GM18870 (cell line): ENCODE measurements around the gene SSBP2.

Source experiments
- ATAC-seq: cut with Tn5 transposase; IDR thresholded peaks from one replicate; pipeline ENCODE4 v1.9.1; 2021; ENCODE audit warnings: moderate library complexity; ENCODE audit not compliant: unreplicated experiment

Gene SSBP2

DNA sequence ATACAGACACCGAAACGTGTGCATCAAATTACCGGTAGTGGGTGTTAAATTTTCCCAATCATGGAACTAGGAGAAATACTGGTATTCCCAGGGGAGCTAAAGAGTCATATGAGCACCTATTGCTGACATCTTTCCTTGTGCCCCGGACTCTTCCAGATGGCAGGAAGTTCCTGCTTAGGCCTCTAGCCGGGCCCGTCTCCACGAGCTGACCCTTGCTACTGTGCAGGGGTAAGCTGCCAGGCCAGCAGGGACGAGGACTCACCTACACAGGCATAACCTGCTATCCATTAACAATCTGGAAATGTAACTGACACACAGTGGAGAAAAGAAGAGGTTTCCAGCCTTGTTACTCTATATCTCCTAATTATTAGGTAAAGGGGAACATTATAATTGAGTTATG lies 16.2 kb upstream of the SSBP2 start:
- ATAC-seq: no peak

DNA sequence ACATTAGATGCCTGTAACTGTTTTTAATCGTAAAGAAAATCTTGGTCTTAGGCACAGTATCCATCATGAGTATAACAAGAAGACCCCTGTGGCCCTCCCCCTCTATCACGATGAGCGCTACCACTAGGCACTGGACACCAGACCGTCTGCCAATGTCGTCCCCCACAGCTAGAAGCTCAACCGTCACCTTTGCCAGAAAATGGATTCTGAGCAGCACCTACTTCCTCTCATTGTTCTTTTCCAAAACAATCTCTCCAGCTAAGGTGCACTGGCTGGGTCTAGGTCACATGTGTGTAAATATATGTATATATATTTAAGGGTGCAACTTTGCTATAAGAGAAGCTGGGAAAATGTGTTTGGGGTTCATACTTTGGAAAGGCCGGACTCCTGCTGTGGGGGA lies 15.7 kb upstream of the SSBP2 start:
- no peak for ATAC-seq

DNA sequence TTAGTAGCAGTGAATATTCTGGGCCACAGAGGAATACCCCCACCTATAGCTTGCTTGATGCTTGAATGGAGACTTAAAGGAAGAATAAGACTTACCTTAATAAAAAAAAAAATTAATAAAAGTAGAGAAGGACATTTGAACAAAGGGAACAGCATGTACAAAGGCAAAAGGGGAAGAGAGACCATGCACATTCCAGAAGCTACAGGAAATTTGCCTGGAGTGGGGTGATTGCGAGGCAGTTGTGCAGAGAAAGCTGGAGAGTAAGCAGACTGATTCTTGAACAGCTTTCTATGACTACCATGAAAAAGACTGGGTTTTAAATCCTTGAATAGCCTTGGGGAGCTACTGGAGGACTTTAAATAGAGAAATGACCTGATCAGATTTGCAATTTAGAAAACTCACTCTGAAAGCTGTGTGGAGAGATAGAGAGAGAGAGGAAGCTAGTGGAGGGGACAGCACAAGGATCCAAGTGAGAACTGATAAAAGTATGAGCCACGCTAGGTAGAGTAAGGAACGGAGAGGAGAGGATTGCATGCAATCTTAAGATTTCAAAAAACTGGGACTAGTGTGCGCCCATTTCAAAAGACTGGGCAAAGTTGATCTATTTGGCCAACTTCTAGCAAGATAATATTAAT lies 12.5 kb upstream of the SSBP2 start:
- no peak for ATAC-seq

DNA sequence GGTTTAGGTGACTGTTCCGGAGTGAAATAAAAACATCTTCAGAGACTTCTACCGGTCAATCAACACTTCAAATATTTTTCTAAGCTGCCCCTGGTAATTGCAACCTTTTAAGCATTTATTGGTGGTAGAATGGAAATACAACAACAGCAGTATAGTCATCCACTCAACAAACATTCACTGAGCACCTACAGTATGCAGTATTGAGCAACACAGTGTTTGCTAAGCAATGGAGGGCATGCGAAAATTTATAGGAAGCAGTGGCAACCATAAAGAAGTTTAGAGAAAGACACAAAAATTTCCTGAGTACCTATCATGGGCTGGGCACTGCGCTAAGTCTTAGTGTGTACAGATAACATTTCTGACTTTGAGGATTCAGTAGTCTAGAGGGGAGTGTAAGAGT lies 12.0 kb upstream of the SSBP2 start:
- ATAC-seq: no peak

DNA sequence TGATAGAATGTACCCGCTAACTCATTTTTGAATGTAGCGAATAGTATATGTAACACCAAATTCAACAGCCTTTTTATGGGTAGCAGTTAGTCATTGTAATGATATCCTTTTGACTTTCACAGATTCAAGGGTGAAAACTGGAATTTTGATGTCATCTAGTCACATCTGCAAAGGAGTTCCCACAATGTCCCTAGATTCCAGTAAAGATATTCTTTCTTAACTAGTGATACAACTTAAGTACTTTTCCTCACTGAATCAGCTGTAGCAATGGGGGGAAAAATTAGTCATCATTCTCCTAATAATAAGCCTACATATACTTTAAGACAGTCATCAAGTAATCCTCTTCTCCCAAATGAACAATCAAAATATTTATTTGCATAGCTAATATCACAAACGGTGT lies 11.5 kb upstream of the SSBP2 start:
- ATAC-seq: no peak

DNA sequence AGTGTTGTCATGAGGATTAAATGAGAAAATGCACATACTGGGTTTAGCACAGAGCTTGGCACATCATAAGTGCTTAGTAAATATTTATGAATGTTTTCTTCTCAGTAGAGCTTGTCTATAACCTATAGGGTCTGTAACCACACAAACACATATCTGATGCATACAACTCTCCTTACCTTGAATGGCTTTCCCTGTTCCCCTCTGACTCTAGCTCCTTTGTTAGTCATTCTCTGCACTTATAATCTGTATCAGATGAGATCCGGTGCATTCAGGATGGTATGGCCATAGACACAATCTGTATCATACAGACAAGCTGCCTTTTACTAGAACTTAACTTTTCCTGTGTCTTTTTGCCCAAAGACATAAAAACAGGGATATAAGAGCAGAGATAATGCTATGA lies 11.1 kb upstream of the SSBP2 start:
- no peak for ATAC-seq

DNA sequence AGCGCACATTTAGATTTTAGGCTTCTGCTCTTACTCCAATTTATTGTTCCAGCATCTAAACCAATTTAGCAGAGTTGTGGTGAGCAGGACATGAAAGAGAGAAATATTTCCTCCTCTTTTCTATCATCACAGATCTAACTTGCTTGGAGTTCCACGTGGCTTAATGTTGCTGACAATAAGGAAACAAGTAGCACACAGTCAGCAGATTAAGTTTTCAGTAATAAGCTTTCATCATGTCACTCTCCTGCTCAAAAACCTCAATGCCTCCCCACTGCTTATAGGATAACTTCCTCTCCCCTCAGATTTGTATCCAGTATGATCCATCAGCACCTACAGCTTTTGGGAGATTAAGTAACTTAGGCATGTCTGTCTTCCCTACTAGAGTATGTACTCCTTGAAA lies 10.4 kb upstream of the SSBP2 start:
- ATAC-seq: no peak

DNA sequence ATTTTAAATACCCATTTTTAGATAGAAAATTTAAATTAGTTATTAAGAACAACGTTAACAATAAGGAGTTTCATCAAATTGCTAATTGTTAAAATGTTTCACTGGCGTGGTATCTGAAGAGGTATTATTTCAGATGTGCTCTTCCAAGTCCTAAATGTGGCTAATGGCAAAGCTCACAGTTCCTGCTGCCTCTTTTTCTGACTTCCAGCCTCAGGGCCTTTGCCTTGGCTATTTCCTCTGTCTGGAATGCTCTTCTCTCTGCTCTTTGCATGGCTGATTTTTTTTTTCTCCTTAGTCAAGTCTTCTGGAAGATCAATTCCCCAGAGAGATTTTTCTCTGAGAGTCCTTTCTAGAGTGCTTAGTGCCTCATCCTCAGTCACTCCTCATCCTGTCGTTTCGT lies 9.6 kb upstream of the SSBP2 start:
- no peak for ATAC-seq

DNA sequence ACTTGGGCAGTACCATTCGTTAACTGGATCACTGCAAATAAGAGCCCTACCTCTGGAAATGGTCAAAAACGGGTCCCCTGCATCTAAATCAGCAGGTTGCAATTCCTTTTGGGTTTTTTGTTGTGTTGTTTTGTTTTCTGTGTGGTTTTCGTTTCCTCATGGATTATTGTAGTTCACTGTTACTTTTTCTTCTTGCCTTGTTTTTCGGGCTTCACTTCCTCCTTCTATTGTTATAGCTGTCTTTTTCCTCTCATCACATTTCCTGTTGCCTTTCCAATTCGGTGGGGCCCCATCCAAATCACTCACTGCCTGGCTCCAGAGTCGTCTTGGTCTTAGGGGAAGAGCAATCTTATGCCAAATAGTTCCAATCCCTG lies 8.7 kb upstream of the SSBP2 start:
- ATAC-seq: no peak

DNA sequence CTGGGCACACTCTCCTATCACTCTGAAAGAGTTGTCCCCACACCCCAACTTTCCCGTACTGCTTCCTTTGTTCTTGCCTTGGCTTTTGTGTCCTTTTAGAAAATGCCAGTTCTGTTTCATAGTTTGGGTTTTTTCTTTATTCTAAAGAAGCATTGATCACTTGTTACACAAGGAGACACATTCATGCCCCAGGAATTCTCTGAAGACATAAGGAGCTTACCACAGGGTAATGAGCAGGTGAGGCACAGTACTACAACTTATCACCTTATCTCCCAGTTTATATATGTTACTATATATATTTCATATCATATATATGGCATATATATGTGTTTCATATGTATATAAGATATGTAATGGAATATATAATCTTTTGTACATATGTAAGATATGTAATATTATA lies 6.5 kb upstream of the SSBP2 start:
- ATAC-seq: no peak

DNA sequence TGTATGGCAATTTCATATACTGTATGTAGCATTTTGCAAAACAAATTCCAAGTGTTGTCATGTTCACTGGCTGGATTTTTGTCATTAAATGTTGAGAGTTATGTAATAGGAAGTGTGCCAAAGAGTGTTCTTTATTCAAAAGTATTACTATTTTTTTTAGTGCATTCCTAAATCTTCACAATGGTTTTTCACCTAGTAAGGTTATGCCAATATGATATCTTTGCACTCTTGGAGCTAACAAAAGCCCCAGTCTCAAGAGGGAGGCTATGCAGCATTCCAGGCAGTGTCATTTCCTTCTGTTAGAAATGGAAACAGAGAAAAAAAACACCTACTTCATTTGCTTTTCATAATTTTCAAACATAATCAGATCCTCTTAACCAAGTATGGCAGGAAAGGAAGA lies 5.1 kb upstream of the SSBP2 start:
- ATAC-seq: no peak

DNA sequence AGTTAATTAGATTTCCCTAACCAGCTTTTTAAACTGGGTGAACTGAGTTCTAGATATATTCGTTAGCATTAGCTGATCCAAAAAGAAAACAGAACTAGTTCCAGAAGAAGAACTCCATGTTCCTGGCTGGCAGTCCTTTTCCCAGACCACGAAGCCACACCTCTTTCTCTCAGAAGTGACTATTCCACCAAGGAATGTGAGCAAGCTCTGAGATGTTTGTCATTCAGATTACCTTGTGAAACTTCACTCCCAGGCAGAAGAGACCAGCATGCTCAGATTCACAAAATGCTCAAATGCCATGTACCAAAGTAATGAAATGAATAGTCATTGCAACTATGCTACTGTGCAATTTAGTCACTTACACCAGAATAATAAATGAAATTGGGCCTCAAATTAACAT lies 4.4 kb upstream of the SSBP2 start:
- no peak for ATAC-seq

DNA sequence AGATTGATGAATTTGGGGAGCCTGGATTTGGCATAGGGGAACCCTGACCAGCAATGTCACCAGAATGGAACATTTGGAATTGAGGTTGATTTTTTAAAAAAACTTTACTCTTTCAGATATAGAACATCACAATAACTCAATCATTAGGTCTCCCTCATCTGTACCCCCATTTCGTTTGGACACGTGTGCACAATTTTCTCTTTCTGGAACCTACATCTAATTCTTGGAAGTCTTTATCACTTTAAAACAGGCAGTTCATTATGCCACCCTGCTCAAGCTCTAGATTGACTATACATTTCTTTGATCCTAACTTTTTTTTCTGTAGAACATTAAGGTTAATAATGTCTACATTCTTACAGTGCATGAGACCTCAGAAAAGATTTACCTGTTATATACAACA lies 3.7 kb upstream of the SSBP2 start:
- ATAC-seq: no peak

DNA sequence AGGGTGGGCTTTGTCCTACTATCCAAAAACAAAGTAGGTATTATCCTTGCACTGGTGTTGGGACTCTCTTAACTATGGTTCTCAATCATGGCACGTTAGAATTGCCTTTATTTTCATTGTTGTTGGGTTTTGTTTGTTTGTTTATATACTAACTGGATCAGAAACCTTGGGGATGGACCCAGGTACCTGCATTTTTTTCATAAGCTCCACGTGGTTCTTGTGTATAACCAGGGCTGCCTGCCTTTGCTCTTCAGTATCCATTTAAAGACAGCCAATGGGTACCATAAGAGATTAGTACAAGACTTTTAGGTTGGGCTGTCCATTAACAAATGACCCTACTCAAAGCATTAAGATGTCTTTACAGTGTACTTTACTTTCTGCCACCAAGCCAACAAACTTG lies 2.5 kb upstream of the SSBP2 start:
- no peak for ATAC-seq

DNA sequence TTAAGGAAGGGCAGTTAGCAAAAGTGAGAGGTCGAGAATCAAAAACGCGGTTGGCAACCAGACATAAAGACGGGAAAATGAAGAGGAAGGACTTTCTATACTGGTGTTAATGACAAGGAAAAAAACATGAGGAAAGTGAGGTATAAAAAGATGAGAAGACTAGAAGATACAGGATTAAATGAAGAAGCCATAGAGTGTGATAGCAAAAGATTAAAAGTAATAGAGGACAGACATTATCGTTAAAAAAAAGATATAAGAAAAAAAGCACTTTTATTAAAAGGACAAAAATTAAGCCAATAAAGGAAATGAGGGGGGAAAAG lies 1.7 kb upstream of the SSBP2 start:
- no peak for ATAC-seq

DNA sequence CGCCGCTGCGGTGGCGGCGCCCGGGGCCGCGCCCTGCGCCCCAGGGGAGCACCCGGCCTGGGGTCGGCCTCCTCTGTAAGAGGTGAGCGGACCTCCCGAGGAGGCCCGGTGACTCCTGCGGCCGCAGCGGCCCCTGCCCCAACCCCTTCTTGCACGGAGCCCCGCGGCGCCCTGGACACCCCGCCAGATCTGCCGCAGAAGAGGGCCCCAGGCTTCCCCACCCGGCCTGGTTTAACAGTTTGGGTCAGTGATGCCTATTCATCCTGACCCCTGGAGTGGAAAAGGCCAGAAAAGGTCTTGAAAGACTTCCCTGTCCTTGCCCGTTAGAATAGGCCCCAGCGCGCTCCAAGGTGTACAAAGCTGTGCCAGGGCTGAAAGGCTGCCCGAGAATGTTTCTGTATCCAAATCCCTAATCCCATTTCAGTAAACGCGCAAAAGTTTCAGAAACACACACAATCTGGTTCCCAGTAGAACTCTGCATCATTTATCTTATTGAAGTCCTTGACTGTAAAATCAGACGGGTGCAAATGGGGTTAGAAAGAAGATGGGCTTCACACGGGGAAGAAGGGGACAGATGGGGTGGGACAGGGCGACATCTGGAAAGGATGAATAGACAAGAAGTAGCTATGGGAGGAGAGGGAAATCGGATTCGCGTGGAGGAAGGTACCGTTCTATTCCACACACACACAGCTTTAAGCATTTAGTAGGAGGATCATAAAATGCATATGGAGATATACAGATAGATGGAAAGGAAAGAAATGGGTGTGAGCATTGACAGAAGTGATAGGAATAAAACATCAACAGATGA lies 1.1 kb upstream of the SSBP2 start:
- peak; percentile 3 for ATAC-seq

DNA sequence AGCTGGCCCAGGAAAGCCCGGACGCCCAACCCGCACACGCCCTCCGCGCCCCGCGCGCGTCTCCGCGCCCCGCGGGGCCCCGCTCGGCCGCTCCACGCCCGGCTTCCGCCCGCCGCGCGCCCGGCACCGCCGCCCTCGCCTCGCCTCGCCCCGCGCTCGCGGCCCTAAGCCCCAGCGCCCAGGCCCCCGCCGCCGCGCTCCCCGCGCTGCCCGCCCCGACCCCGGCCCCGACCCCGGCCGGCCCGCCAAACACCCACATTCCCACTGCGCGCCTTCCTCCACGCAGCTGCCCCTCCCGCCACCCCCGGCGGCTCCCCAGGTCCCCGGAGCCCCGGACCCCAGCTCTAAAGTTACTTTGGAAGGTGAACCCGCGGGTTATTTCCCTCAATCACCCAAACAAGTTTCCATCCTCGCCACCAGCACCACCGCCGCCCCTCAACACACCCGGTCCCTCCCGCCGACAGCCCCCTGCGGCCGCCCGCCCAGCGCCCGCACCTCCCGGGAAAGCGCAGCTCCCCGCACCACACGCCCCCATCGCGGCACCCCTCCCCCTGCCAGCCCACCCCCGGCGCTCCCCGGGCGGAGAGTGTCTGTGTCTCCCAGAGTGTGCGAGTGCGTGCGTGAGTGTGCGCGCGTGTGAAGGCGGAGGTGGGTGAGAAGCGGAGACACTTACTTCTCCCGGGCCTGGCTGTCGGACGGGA lies 439 bp downstream of the SSBP2 start:
- no peak for ATAC-seq

DNA sequence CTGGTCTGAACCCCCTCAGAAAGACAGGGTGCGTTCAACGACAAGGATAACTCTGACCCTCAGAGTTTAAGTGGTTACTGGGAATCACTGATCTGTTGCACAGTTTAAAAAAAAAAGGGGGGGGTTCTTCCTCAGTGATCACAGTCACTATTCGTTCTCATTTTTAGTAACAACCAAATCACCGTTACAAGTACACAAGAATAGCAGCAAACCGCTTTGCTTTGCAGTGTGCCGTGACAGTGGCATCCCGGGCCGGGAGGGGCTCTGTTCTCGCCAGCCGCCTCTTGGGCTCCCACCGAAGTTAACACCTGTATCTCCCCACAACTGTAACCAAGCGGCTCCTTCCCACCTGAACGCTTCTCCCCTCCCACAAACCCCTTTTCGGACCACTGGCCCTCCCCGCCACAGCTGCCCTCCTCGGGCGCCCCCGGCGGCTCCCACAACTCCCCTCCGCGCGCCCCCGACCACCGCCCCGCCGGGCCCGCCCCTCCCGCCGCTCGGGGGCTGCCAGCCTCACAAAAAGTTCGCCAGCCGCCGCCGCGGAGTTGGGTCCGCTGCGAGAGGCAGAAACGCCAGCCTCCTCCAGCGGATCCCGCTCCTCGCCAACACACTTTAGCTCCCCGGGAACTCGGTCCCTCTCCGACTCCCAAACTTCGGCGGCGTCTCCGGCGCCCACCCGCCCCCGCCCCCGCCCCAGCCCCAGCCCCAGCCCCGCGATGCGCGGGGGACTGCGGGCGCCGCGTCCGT lies 1.2 kb downstream of the SSBP2 start:
- ATAC-seq: peak; percentile 33

DNA sequence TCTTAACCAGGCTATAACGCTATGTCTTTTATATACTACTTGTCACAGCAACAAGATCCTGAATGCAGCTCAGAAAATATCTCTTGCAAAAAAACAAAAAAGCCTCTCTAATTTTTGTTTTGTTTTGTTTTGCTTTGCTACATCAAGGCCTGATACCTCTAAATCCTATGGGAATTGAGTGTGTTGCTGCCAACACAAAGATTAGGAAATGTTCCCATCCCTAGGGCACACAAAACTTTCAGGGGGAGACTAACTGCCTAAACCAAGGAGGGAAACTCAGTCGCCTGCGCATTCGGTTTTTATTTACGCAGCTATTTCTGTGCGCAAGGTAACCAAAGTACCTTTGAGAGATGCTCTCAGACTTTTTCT lies 1.7 kb downstream of the SSBP2 start:
- ATAC-seq: no peak

DNA sequence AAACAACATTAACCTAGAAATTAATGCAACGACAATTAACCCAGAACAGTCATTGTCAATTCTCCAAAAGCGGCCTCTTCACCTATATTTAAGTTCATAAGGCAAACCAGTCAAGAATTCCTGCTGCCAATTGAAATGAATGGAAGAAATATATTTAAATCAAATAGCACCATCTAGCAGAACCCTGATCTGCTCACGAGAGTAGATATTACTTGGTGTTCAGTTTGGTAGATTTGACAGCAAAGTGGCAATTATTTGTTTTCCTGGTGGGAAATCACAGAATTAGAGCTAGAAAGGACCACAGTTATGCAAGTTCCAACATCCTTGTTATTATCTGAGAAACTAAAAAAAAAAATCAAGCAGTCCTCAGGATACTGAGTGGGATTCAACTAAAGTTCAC lies 2.3 kb downstream of the SSBP2 start:
- no peak for ATAC-seq

DNA sequence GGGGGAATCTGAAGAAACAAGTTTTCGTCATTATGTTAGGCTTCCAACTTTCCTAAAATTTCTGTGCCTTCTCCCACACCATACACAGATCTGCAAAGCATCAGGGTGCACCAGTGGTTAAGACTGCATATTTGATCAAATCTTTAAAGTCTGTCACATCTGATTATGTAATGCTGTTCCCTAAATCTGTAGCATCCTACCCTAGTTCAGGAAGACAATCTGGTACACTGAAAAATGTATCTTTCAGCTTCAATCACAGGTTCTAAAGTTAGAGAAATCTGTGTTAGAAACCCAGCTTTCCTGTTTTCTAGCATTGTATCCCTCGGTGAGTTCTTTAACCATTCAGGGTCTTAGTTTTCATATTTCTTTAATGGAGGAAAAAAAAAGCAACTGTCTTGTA lies 3.9 kb downstream of the SSBP2 start:
- ATAC-seq: no peak

DNA sequence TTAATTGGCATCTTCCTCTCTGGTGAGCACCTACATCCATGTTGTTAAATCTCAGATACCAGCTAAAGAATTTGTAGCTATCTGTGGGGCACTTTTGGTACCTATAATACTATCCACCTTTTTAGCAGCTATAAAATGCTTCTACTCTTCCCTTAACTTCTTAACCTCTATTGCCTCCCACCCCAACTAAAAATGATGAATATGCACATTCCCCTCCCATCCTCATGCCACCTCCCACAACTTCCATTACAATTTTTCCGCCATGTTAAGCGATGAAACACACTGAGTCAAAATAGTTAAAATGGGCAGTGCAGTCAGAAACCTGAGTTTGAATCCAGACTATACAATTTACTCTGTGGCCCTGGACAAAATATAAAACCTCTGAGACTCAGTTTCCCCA lies 10.1 kb downstream of the SSBP2 start:
- ATAC-seq: no peak
